ENCODE results near the gene XIAP. TPM values are rescaled to one million over a fixed set of nuclear protein-coding genes. Genes with fewer than 3 reads are reported as not detected.

The XIAP gene
- total and polyA plus RNA-seq, 3 experiments from 2014 or later, result 10.8 to 34.9 (median 33.0) TPM

DNA sequence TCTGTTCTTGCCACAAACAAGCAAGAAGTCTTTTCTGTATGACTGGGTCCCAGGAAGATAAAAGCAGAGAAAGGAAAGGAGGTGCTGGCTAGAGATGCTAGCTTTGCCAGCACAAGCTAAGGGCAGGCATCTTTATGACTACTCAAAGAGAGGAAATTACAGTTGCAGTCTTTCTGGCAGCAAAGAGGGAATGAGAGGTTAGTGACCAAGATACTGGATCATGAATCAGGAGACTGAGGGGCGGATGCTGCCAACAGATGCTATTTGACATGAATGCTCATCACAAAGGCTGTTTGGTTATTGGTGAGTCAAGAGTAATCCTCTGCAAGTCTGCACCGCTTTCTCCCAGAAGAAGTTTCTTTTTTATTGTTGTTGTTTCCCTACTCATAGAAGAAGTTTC is 5.5 kb upstream of the XIAP start:
- Histone ChIP-seq H3K4me3 (ENCODE audit: low read length) (no peak overlapping the region), H3K27me3 (ENCODE audit: insufficient read depth, low read length, poor library complexity, severe bottlenecking) (no peaks in the 10 kb centered on the region), H3K27ac (ENCODE audit: low read depth, low read length) (no peak overlapping the region), H3K4me1 (ENCODE audit: insufficient read depth, low read length) (peaks cover 7% of the 10 kb centered on the region), H3K36me3 (ENCODE audit: insufficient read depth, low read length) (no peaks in the 10 kb centered on the region), H3K9me3 (ENCODE audit: low read length) (no peaks in the 10 kb centered on the region)
- H3K4me1 Mint-ChIP-seq, result peaks cover 3 to 5% (median 4%) of the 10 kb centered on the region in 3 donors
- H3K4me3 Mint-ChIP-seq, result peak overlapping the region in 1 of 7 donors; percentile 2
- ChIA-PET CTCF (interaction anchor here (0.6 to 1.0 kb wide), 2 partner anchors 20 to 57 kb away, joined by 3 to 4 read pairs; no protein-coding TSS in a partner anchor), POLR2A (no interaction called here)
- DNase-seq, result no peak
- H3K9me3 Mint-ChIP-seq, result peaks cover 0 to under 1% (median 0%) of the 10 kb centered on the region in 5 donors
- H3K27ac Mint-ChIP-seq, result no peak overlapping the region
- H3K27me3 Mint-ChIP-seq, result peaks cover 0 to 2% of the 10 kb centered on the region in 2 donors
- H3K36me3 Mint-ChIP-seq, result peaks cover 0 to 2% (median 0%) of the 10 kb centered on the region in 3 donors

GRCh38 chrX:123859409-123859845 is 426 bp upstream of the XIAP start:
- Histone ChIP-seq H3K4me1 (ENCODE audit: insufficient read depth, low read length) (peaks cover 7% of the 10 kb centered on the region), H3K27ac (ENCODE audit: low read depth, low read length) (peak overlapping the region; percentile 91), H3K9me3 (ENCODE audit: low read length) (no peaks in the 10 kb centered on the region), H3K27me3 (ENCODE audit: insufficient read depth, low read length, poor library complexity, severe bottlenecking) (no peaks in the 10 kb centered on the region), H3K36me3 (ENCODE audit: insufficient read depth, low read length) (no peaks in the 10 kb centered on the region), H3K4me3 (ENCODE audit: low read length) (peak overlapping the region; percentile 69)
- Mint-ChIP-seq H3K4me1 (peaks cover 14 to 24% (median 17%) of the 10 kb centered on the region in 3 donors), H3K4me3 (peak overlapping the region; percentile 85 to 99 (median 95)), H3K9me3 (peaks cover 0 to 2% (median 0%) of the 10 kb centered on the region in 5 donors), H3K27ac (peak overlapping the region; percentile 89 to 98 (median 96)), H3K27me3 (peaks cover 0 to 2% of the 10 kb centered on the region in 2 donors), H3K36me3 (peaks cover 0 to 9% (median 2%) of the 10 kb centered on the region in 3 donors)
- peak in 2 of 5 donors; percentile 43 to 68 for DNase-seq
- CTCF ChIA-PET, result no interaction called here
- POLR2A ChIA-PET, result no interaction called here

DNA sequence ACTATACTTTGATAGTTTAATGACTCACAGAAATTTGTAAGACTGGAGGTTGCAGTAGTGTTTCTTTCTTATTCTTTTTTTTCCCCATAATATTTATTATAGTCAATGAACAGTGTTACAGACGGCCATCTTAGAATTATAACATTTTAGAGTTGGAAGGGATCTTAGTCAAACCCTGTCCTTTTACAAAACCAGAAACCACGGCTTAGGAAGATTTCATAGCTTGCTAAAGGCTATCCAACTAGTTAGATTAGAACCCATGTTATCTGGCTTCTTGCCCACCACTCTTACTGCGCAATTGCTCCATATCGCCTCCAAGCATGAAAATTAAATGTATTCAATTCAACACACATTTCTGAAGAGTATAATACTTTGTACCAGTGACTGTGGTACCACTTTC is 1.1 kb downstream of the XIAP start:
- H3K27me3 Mint-ChIP-seq, result peaks cover 0 to 2% of the 10 kb centered on the region in 2 donors
- ChIA-PET CTCF (no interaction called here), POLR2A (interaction anchor here (1.0 to 1.1 kb wide), 2 partner anchors 98 to 485 kb away, joined by 4 read pairs; partner anchors contain the start of gene SH2D1A)
- H3K9me3 Mint-ChIP-seq, result peaks cover 0 to 2% (median 0%) of the 10 kb centered on the region in 5 donors
- Histone ChIP-seq H3K27ac (ENCODE audit: low read depth, low read length) (peak overlapping the region; percentile 91), H3K4me3 (ENCODE audit: low read length) (peak overlapping the region; percentile 74), H3K9me3 (ENCODE audit: low read length) (no peaks in the 10 kb centered on the region), H3K27me3 (ENCODE audit: insufficient read depth, low read length, poor library complexity, severe bottlenecking) (no peaks in the 10 kb centered on the region), H3K36me3 (ENCODE audit: insufficient read depth, low read length) (no peaks in the 10 kb centered on the region), H3K4me1 (ENCODE audit: insufficient read depth, low read length) (peaks cover 7% of the 10 kb centered on the region)
- peak overlapping the region; percentile 89 to 98 (median 96) for H3K27ac Mint-ChIP-seq
- H3K4me1 Mint-ChIP-seq, result peaks cover 16 to 31% (median 24%) of the 10 kb centered on the region in 3 donors
- peak overlapping the region; percentile 85 to 99 (median 95) for H3K4me3 Mint-ChIP-seq
- peaks cover 0 to 11% (median 0%) of the 10 kb centered on the region in 3 donors for H3K36me3 Mint-ChIP-seq
- peak in 1 of 5 donors; percentile 13 for DNase-seq

DNA sequence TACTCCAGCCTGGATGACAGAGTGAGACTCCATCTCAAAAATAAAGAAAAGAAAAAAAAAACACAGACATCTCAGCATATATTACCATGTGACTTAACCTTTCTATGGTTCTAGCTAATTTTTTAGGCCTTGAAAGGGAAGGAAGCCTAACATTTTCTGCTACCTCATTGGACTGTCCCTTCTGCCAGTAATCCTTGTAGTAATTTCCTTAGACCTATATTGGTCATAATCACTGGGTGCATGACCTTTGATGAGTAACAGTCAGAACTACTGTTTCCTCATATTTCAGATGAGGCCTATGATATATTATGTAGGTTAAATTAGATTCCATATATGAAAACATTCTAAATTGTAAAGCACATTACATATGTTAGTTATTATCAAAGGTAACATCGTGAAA is 9.6 kb downstream of the XIAP start:
- no peak for DNase-seq
- CTCF ChIA-PET, result interaction anchor here (1.0 kb wide), 1 partner anchor 37 kb away, joined by 3 read pairs; no protein-coding TSS in a partner anchor
- Histone ChIP-seq H3K9me3 (ENCODE audit: low read length) (no peaks in the 10 kb centered on the region), H3K27me3 (ENCODE audit: insufficient read depth, low read length, poor library complexity, severe bottlenecking) (no peaks in the 10 kb centered on the region), H3K4me1 (ENCODE audit: insufficient read depth, low read length) (no peaks in the 10 kb centered on the region), H3K4me3 (ENCODE audit: low read length) (no peak overlapping the region), H3K36me3 (ENCODE audit: insufficient read depth, low read length) (no peaks in the 10 kb centered on the region), H3K27ac (ENCODE audit: low read depth, low read length) (no peak overlapping the region)
- Mint-ChIP-seq H3K27me3 (peaks cover 0 to 1% of the 10 kb centered on the region in 2 donors), H3K36me3 (peaks cover 0 to 20% (median 0%) of the 10 kb centered on the region in 3 donors), H3K4me3 (no peak overlapping the region), H3K27ac (peak overlapping the region in 2 of 8 donors; percentile 31 to 34), H3K9me3 (no peaks in the 10 kb centered on the region), H3K4me1 (peaks cover 20 to 32% (median 21%) of the 10 kb centered on the region in 3 donors)
- POLR2A ChIA-PET, result no interaction called here

DNA sequence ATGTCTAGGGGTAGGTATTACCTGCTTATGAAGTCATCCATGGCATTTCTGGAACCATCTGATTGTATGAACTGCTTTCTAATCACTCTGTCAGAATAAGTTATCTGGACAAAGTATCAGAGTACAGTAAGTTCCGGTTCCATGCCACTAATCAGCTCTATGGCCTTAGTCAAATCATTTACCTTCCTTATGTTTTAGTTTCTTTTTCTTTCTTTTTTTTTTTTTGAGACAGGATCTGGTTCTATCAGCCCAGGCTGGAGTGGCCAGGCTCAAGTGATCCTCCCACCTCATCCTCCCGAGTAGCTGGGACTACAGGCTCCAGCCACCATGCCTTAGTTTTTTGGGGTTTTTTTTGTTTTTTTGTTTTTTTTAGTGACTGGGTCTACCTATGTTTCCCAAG is 11.5 kb downstream of the XIAP start:
- H3K4me3 Mint-ChIP-seq, result no peak overlapping the region
- Histone ChIP-seq H3K4me3 (ENCODE audit: low read length) (no peak overlapping the region), H3K4me1 (ENCODE audit: insufficient read depth, low read length) (no peaks in the 10 kb centered on the region), H3K27ac (ENCODE audit: low read depth, low read length) (no peak overlapping the region), H3K9me3 (ENCODE audit: low read length) (no peaks in the 10 kb centered on the region), H3K27me3 (ENCODE audit: insufficient read depth, low read length, poor library complexity, severe bottlenecking) (no peaks in the 10 kb centered on the region), H3K36me3 (ENCODE audit: insufficient read depth, low read length) (no peaks in the 10 kb centered on the region)
- no peak for DNase-seq
- no peaks in the 10 kb centered on the region for H3K9me3 Mint-ChIP-seq
- peaks cover 14 to 26% (median 17%) of the 10 kb centered on the region in 3 donors for H3K4me1 Mint-ChIP-seq
- peaks cover 0 to 22% (median 0%) of the 10 kb centered on the region in 3 donors for H3K36me3 Mint-ChIP-seq
- CTCF ChIA-PET, result interaction anchor here (0.7 kb wide), 1 partner anchor 38 kb away, joined by 3 read pairs; no protein-coding TSS in a partner anchor
- POLR2A ChIA-PET, result no interaction called here
- peaks cover 0 to 1% of the 10 kb centered on the region in 2 donors for H3K27me3 Mint-ChIP-seq
- H3K27ac Mint-ChIP-seq, result no peak overlapping the region

- Mint-ChIP-seq H3K4me3 (no peak overlapping the region), H3K9me3 (no peaks in the 10 kb centered on the region), H3K36me3 (peaks cover 0 to 22% (median 0%) of the 10 kb centered on the region in 3 donors), H3K27me3 (peaks cover 0 to 1% of the 10 kb centered on the region in 2 donors), H3K27ac (no peak overlapping the region), H3K4me1 (peaks cover 27 to 37% (median 29%) of the 10 kb centered on the region in 3 donors)
- Histone ChIP-seq H3K27ac (ENCODE audit: low read depth, low read length) (no peak overlapping the region), H3K36me3 (ENCODE audit: insufficient read depth, low read length) (no peaks in the 10 kb centered on the region), H3K4me3 (ENCODE audit: low read length) (no peak overlapping the region), H3K4me1 (ENCODE audit: insufficient read depth, low read length) (peaks cover 12% of the 10 kb centered on the region), H3K9me3 (ENCODE audit: low read length) (no peaks in the 10 kb centered on the region), H3K27me3 (ENCODE audit: insufficient read depth, low read length, poor library complexity, severe bottlenecking) (no peaks in the 10 kb centered on the region)
- POLR2A ChIA-PET, result no interaction called here
- CTCF ChIA-PET, result interaction anchor here (0.7 kb wide), 1 partner anchor 9 kb away, joined by 3 read pairs; no protein-coding TSS in a partner anchor
- no peak for DNase-seq
These were observed 14.1 kb downstream of the XIAP start for GRCh38 chrX:123873956-123874355.

- H3K36me3 Mint-ChIP-seq, result peaks cover 0 to 21% (median 0%) of the 10 kb centered on the region in 3 donors
- H3K27ac ChIP-seq (ENCODE audit: low read depth, low read length), result no peak overlapping the region
- no peak for DNase-seq
- H3K36me3 ChIP-seq (ENCODE audit: insufficient read depth, low read length), result no peaks in the 10 kb centered on the region
- ChIA-PET CTCF (no interaction called here), POLR2A (no interaction called here)
- no peaks in the 10 kb centered on the region for H3K9me3 ChIP-seq (ENCODE audit: low read length)
- no peaks in the 10 kb centered on the region for H3K27me3 ChIP-seq (ENCODE audit: insufficient read depth, low read length, poor library complexity, severe bottlenecking)
- peaks cover 0 to 1% of the 10 kb centered on the region in 2 donors for H3K27me3 Mint-ChIP-seq
- H3K4me3 ChIP-seq (ENCODE audit: low read length), result no peak overlapping the region
- peaks cover 14% of the 10 kb centered on the region for H3K4me1 ChIP-seq (ENCODE audit: insufficient read depth, low read length)
- H3K4me3 Mint-ChIP-seq, result no peak overlapping the region
- peaks cover 26 to 33% (median 27%) of the 10 kb centered on the region in 3 donors for H3K4me1 Mint-ChIP-seq
- H3K27ac Mint-ChIP-seq, result no peak overlapping the region
- H3K9me3 Mint-ChIP-seq, result no peaks in the 10 kb centered on the region
These were observed 16.3 kb downstream of the XIAP start for GRCh38 chrX:123876177-123876576.

DNA sequence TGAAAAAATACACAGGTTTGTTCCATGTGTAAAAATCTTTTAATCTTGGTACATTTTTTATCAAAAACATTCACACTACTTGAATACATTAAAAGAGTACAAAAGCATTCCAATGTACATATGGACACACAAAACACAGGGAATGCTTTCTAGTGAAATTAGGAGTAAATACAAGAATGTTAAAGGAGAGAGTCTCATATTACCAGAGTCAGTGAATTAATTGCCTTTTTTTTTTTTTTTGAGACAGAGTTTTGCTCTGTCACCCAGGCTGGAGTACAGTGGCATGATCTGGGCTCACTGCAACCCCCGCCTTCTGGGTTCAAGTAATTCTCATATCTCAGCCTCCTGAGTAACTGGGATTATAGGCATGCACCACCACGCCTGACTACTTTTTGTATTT is 17.0 kb downstream of the XIAP start:
- Mint-ChIP-seq H3K27me3 (peaks cover 0 to 1% of the 10 kb centered on the region in 2 donors), H3K36me3 (peaks cover 0 to 18% (median 0%) of the 10 kb centered on the region in 3 donors), H3K4me1 (peaks cover 21 to 36% (median 31%) of the 10 kb centered on the region in 3 donors), H3K9me3 (no peaks in the 10 kb centered on the region), H3K4me3 (no peak overlapping the region), H3K27ac (peak overlapping the region in 2 of 8 donors; percentile 51 to 63)
- H3K36me3 ChIP-seq (ENCODE audit: insufficient read depth, low read length), result no peaks in the 10 kb centered on the region
- no peak overlapping the region for H3K27ac ChIP-seq (ENCODE audit: low read depth, low read length)
- POLR2A ChIA-PET, result no interaction called here
- H3K4me1 ChIP-seq (ENCODE audit: insufficient read depth, low read length), result peaks cover 14% of the 10 kb centered on the region
- no peak overlapping the region for H3K4me3 ChIP-seq (ENCODE audit: low read length)
- H3K27me3 ChIP-seq (ENCODE audit: insufficient read depth, low read length, poor library complexity, severe bottlenecking), result no peaks in the 10 kb centered on the region
- no peaks in the 10 kb centered on the region for H3K9me3 ChIP-seq (ENCODE audit: low read length)
- CTCF ChIA-PET, result interaction anchor here (0.6 kb wide), 1 partner anchor 147 kb away, joined by 3 read pairs; no protein-coding TSS in a partner anchor
- no peak for DNase-seq
